ENCODE data around the gene ZNRF4.

ZNRF4 gene

DNA sequence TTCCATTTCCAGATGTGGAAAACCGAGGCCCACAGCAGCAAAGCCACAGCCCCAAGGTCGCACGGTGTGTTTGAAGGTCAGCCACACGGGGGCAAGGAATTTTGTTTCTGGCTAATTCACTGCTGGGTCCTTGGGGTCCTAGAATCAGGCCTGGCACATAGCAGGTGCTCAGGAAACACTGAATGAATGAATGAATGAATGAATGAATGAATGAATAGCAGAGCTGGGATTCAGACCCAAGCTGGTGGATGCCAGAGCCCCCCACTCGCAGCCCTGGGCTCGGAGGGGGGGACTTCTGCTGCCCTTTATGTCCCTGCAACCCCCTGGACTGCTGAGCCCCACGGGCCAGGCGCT is 37.0 kb downstream of the ZNRF4 start:
- Histone ChIP-seq H3K9ac (ENCODE audit: low read length) (no peak overlapping the region), H3K9me3 (ENCODE audit: low read length) (no peaks in the 10 kb centered on the region), H3K36me3 (ENCODE audit: insufficient read depth, low read length) (no peaks in the 10 kb centered on the region), H3K9me2 (ENCODE audit: low read depth, low read length) (no peaks in the 10 kb centered on the region), H3K4me2 (ENCODE audit: low read length) (no peak overlapping the region), H4K20me1 (ENCODE audit: insufficient read depth, low read length) (no peaks in the 10 kb centered on the region), H2AFZ (ENCODE audit: low read length) (no peak overlapping the region), H3K27me3 (ENCODE audit: insufficient read depth, low read length) (no peaks in the 10 kb centered on the region; the same call in 1 of the 2 replicates), H3F3A (ENCODE audit: insufficient read depth, low read length) (no peaks in the 10 kb centered on the region), H3K27ac (ENCODE audit: low read depth, low read length, poor library complexity, severe bottlenecking) (no peak overlapping the region), H3K4me3 (ENCODE audit: low read depth, low read length, poor library complexity, severe bottlenecking) (no peak overlapping the region), H3K4me1 (ENCODE audit: insufficient read depth, low read length, severe bottlenecking) (no peaks in the 10 kb centered on the region), H3K79me2 (ENCODE audit: insufficient read depth, low read length) (no peaks in the 10 kb centered on the region)
- TF ChIP-seq EZH2 (IDR thresholded peaks at IDR 0.05; ENCODE audit: borderline replicate concordance, low read length) = no peak
- TF ChIP-seq, protein P1, sequence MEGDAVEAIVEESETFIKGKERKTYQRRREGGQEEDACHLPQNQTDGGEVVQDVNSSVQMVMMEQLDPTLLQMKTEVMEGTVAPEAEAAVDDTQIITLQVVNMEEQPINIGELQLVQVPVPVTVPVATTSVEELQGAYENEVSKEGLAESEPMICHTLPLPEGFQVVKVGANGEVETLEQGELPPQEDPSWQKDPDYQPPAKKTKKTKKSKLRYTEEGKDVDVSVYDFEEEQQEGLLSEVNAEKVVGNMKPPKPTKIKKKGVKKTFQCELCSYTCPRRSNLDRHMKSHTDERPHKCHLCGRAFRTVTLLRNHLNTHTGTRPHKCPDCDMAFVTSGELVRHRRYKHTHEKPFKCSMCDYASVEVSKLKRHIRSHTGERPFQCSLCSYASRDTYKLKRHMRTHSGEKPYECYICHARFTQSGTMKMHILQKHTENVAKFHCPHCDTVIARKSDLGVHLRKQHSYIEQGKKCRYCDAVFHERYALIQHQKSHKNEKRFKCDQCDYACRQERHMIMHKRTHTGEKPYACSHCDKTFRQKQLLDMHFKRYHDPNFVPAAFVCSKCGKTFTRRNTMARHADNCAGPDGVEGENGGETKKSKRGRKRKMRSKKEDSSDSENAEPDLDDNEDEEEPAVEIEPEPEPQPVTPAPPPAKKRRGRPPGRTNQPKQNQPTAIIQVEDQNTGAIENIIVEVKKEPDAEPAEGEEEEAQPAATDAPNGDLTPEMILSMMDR (IDR thresholded peaks at IDR 0.05; ENCODE audit: low read length) = no peak

DNA sequence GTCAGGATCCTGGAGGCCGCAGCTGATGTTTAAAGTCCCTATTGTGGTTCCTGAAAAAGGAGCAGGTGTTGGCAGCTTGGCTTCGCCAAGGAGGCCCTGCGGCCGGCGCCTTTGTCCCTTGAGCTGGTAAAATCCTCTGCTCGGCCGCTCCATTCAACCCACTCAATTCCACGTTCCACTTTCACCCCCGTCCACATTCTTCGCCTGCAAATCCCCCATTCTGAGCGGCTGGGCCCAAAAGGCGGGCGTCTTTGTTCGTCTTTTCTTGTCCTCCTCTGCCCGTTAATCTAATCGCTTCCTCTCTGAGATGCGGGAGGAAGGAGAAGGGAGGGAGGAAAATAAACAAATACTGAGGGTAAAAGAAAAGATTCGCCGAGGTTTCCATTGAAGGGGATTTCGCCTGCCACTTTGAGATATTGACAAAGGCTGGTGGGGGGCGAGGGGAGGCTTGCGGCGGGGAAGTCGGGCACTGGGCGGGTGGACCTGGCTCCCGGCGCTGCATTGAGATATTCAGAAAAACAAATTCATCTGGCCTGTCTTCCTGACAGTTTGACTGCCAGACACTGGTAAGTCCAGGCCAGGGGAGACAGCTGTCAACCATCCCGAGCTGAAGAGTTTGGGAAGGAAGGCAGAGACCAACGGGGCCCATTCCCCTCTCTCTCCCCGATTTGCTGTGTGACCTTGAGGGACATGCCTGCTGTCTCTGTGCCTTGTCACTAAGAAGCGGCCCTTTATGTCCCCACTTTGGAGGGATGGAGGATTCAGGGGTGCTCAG is 37.6 kb downstream of the ZNRF4 start:
- no peak overlapping the region for H3K9ac ChIP-seq (ENCODE audit: low read length)
- no peak overlapping the region for H3K27ac ChIP-seq (ENCODE audit: low read depth, low read length, poor library complexity, severe bottlenecking)
- no peaks in the 10 kb centered on the region for H3K9me2 ChIP-seq (ENCODE audit: low read depth, low read length)
- no peak overlapping the region for H3K4me3 ChIP-seq (ENCODE audit: low read depth, low read length, poor library complexity, severe bottlenecking)
- H3K79me2 ChIP-seq (ENCODE audit: insufficient read depth, low read length) = no peaks in the 10 kb centered on the region
- H3K36me3 ChIP-seq (ENCODE audit: insufficient read depth, low read length) = no peaks in the 10 kb centered on the region
- H4K20me1 ChIP-seq (ENCODE audit: insufficient read depth, low read length) = no peaks in the 10 kb centered on the region
- H3K27me3 ChIP-seq (ENCODE audit: insufficient read depth, low read length) = no peaks in the 10 kb centered on the region; the same call in 1 of the 2 replicates
- no peak overlapping the region for H2AFZ ChIP-seq (ENCODE audit: low read length)
- no peaks in the 10 kb centered on the region for H3K9me3 ChIP-seq (ENCODE audit: low read length)
- TF ChIP-seq, protein P1 (IDR thresholded peaks at IDR 0.05; ENCODE audit: low read length) = no peak
- TF ChIP-seq EZH2 (IDR thresholded peaks at IDR 0.05; ENCODE audit: borderline replicate concordance, low read length) = no peak
- H3F3A ChIP-seq (ENCODE audit: insufficient read depth, low read length) = no peaks in the 10 kb centered on the region
- no peaks in the 10 kb centered on the region for H3K4me1 ChIP-seq (ENCODE audit: insufficient read depth, low read length, severe bottlenecking)
- H3K4me2 ChIP-seq (ENCODE audit: low read length) = no peak overlapping the region

DNA sequence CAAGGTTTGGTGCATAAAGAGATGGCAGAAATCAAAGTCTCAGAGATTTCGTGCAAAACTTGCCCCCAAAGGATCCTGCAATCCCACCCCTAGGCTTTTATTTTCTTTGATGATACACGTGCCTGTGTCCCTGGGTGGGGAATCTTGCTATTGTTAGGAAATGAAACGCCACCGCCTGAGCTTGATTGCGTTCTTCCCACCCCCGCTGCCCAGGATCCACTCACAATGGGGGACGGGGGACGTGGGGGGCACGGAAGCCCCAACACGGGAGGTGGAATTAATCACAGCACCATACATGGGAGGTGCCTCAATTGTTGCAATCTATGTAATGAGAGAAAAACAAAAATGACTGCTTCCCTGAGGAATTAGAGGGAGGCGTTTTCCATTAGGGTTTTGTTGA is 39.6 kb downstream of the ZNRF4 start:
- no peak overlapping the region for H2AFZ ChIP-seq (ENCODE audit: low read length)
- H4K20me1 ChIP-seq (ENCODE audit: insufficient read depth, low read length) = no peaks in the 10 kb centered on the region
- H3K4me1 ChIP-seq (ENCODE audit: insufficient read depth, low read length, severe bottlenecking) = no peaks in the 10 kb centered on the region
- H3F3A ChIP-seq (ENCODE audit: insufficient read depth, low read length) = no peaks in the 10 kb centered on the region
- no peaks in the 10 kb centered on the region for H3K9me2 ChIP-seq (ENCODE audit: low read depth, low read length)
- H3K4me3 ChIP-seq (ENCODE audit: low read depth, low read length, poor library complexity, severe bottlenecking) = no peak overlapping the region
- no peaks in the 10 kb centered on the region for H3K79me2 ChIP-seq (ENCODE audit: insufficient read depth, low read length)
- H3K27ac ChIP-seq (ENCODE audit: low read depth, low read length, poor library complexity, severe bottlenecking) = no peak overlapping the region
- no peak overlapping the region for H3K9ac ChIP-seq (ENCODE audit: low read length)
- no peaks in the 10 kb centered on the region for H3K36me3 ChIP-seq (ENCODE audit: insufficient read depth, low read length)
- H3K27me3 ChIP-seq (ENCODE audit: insufficient read depth, low read length) = no peaks in the 10 kb centered on the region; the same call in 1 of the 2 replicates
- TF ChIP-seq, protein P1 (IDR thresholded peaks at IDR 0.05; ENCODE audit: low read length) = no peak
- TF ChIP-seq EZH2 (IDR thresholded peaks at IDR 0.05; ENCODE audit: borderline replicate concordance, low read length) = no peak
- no peak overlapping the region for H3K4me2 ChIP-seq (ENCODE audit: low read length)
- H3K9me3 ChIP-seq (ENCODE audit: low read length) = no peaks in the 10 kb centered on the region
